ENCODE results near the gene CCNJL. TPM values are rescaled to one million over a fixed set of nuclear protein-coding genes. Genes with fewer than 3 reads are reported as not detected.

The CCNJL gene
- total RNA-seq, 1 experiment from 2014 or later, result 33.9 TPM

GRCh38 chr5:160327818-160328217 lies 15.5 kb upstream of the CCNJL start:
- no TSS peak for BruUV-seq (replicated peaks)
- Histone ChIP-seq H3K36me3 (ENCODE audit: low read depth) (no peaks in the 10 kb centered on the region), H3K9me3 (ENCODE audit: insufficient read depth, low read depth) (no peaks in the 10 kb centered on the region), H4K20me1 (ENCODE audit: insufficient read depth) (no peaks in the 10 kb centered on the region), H3K27me3 (ENCODE audit: insufficient read depth, low read depth) (no peaks in the 10 kb centered on the region), H3K79me2 (ENCODE audit: low read depth) (no peaks in the 10 kb centered on the region), H3K4me2 (no peak overlapping the region), H3K9me2 (ENCODE audit: insufficient read depth) (no peaks in the 10 kb centered on the region), H3F3A (ENCODE audit: insufficient read depth, low read depth) (peaks cover 6% of the 10 kb centered on the region; the same call in 1 of the 2 replicates), H3K4me3 (no peak overlapping the region), H3K4me1 (replicated peaks; ENCODE audit: insufficient read depth) (peaks cover 16% of the 10 kb centered on the region), H2AFZ (no peak overlapping the region), H3K27ac (no peak overlapping the region)
- intact Hi-C loops (cut with micrococcal nuclease; ENCODE audit: unreplicated experiment), result loop anchor here (2.0 kb wide), 1 partner anchor 15 kb away; the partner anchor contains the start of gene CCNJL
- POLR2A ChIA-PET (ENCODE audit: unreplicated experiment), result no interaction called here
- TF ChIP-seq CTCF (conservative IDR thresholded peaks at IDR 0.05) (no peak), EZH2 (IDR thresholded peaks at IDR 0.05; ENCODE audit: low read depth) (no peak)
- CTCF ChIA-PET, result no interaction called here
- no peak for DNase-seq

DNA sequence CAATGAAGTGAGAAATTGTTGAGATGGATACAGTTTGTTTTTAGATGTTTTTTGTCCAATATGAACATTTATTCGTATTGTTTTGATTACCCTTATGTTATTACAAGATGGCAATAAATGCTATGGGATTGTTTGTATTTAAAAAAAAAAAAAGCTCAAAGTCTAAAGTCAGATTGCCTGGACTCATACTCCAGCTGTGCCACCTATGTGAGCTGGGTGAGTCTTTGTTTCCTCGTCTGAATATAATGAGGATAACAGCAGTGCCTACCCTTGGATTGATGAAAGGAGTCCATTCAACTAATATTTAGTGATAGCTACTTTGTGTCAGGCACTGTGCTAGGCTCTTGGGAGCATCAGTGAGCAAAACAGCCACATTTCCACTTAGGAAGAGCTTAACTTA lies 14.6 kb upstream of the CCNJL start:
- Histone ChIP-seq H3K27me3 (ENCODE audit: insufficient read depth, low read depth) (no peaks in the 10 kb centered on the region), H3K9me3 (ENCODE audit: insufficient read depth, low read depth) (no peaks in the 10 kb centered on the region), H3K27ac (no peak overlapping the region), H4K20me1 (ENCODE audit: insufficient read depth) (no peaks in the 10 kb centered on the region), H3K36me3 (ENCODE audit: low read depth) (no peaks in the 10 kb centered on the region), H3K4me1 (replicated peaks; ENCODE audit: insufficient read depth) (peaks cover 16% of the 10 kb centered on the region), H2AFZ (no peak overlapping the region), H3K9me2 (ENCODE audit: insufficient read depth) (no peaks in the 10 kb centered on the region), H3K79me2 (ENCODE audit: low read depth) (no peaks in the 10 kb centered on the region), H3K4me2 (no peak overlapping the region), H3F3A (ENCODE audit: insufficient read depth, low read depth) (peaks cover 6% of the 10 kb centered on the region; the same call in 1 of the 2 replicates), H3K4me3 (no peak overlapping the region)
- CTCF ChIA-PET, result no interaction called here
- no peak for TF ChIP-seq CTCF (conservative IDR thresholded peaks at IDR 0.05)
- no peak for TF ChIP-seq EZH2 (IDR thresholded peaks at IDR 0.05; ENCODE audit: low read depth)
- BruUV-seq (replicated peaks), result no TSS peak
- DNase-seq, result no peak
- POLR2A ChIA-PET (ENCODE audit: unreplicated experiment), result interaction anchor here (0.5 kb wide), 1 partner anchor 81 kb away, joined by 5 read pairs; no protein-coding TSS in a partner anchor
- intact Hi-C loops (cut with micrococcal nuclease; ENCODE audit: unreplicated experiment), result loop anchor here (2.0 kb wide), 1 partner anchor 14 kb away; the partner anchor contains the start of gene CCNJL

DNA sequence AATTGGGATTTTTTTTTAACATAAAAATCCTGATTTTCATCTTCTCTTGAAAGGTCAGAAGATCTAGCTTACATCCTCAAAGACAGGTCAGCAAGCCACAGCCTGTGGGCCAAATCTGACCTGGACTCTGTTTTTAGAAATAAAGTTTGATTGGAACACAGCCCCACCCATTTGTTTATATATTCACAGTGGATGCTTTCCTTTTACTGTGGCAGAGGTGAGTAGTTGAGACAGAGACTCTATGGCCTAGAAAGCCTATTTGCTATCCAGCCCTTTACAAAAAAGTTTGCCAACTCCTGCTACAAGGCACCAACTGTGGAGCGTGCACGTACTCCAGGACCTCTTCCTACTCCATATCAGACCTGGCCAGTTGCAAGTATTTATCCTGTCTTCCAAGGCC lies 13.4 kb upstream of the CCNJL start:
- POLR2A ChIA-PET (ENCODE audit: unreplicated experiment), result no interaction called here
- Histone ChIP-seq H3K79me2 (ENCODE audit: low read depth) (no peaks in the 10 kb centered on the region), H2AFZ (no peak overlapping the region), H3K27me3 (ENCODE audit: insufficient read depth, low read depth) (no peaks in the 10 kb centered on the region), H3K9me2 (ENCODE audit: insufficient read depth) (no peaks in the 10 kb centered on the region), H3K36me3 (ENCODE audit: low read depth) (no peaks in the 10 kb centered on the region), H3K27ac (no peak overlapping the region), H3K4me2 (peak overlapping the region; percentile 6), H3F3A (ENCODE audit: insufficient read depth, low read depth) (peaks cover 6% of the 10 kb centered on the region; the same call in 1 of the 2 replicates), H3K4me1 (replicated peaks; ENCODE audit: insufficient read depth) (peaks cover 16% of the 10 kb centered on the region), H3K4me3 (no peak overlapping the region), H4K20me1 (ENCODE audit: insufficient read depth) (no peaks in the 10 kb centered on the region), H3K9me3 (ENCODE audit: insufficient read depth, low read depth) (no peaks in the 10 kb centered on the region)
- no peak for DNase-seq
- CTCF ChIA-PET, result interaction anchor here (0.6 kb wide), 2 partner anchors 8 to 20 kb away, joined by 3 to 12 read pairs; no protein-coding TSS in a partner anchor
- TF ChIP-seq CTCF (conservative IDR thresholded peaks at IDR 0.05) (no peak), EZH2 (IDR thresholded peaks at IDR 0.05; ENCODE audit: low read depth) (no peak)
- intact Hi-C loops (cut with micrococcal nuclease; ENCODE audit: unreplicated experiment), result loop anchor here (2.0 kb wide), 1 partner anchor 13 kb away; the partner anchor contains the start of gene CCNJL
- no TSS peak for BruUV-seq (replicated peaks)

All from PC-9 (cell line).